HFFc6 (cell line): ENCODE data around the gene GDF7. TPM values are rescaled to one million over a fixed set of nuclear protein-coding genes. Genes with fewer than 3 reads are reported as not detected.

Experiments
- DNase-seq: peaks from one replicate; pipeline ENCODE4 v3.0.0-alpha.2; 2018
- H3K27ac Mint-ChIP-seq: 2 replicates; pipeline ENCODE4 v1.8.0; 2020; ENCODE audit warnings: mild to moderate bottlenecking, mixed read lengths
- H3K27me3 Mint-ChIP-seq: 2 replicates; pipeline ENCODE4 v1.8.0; 2021; ENCODE audit warnings: mild to moderate bottlenecking, moderate library complexity, mixed read lengths; ENCODE audit not compliant: insufficient read depth
- H3K36me3 Mint-ChIP-seq: 2 replicates; pipeline ENCODE4 v1.8.0; 2021; ENCODE audit warnings: low read depth, mixed read lengths
- H3K4me1 Mint-ChIP-seq: 2 replicates; pipeline ENCODE4 v1.8.0; 2020; ENCODE audit warnings: low read depth, mixed read lengths
- H3K4me3 Mint-ChIP-seq: 2 replicates; pipeline ENCODE4 v1.8.0; 2020; ENCODE audit warnings: mild to moderate bottlenecking, moderate library complexity, mixed read lengths
- H3K9me3 Mint-ChIP-seq: 2 replicates; pipeline ENCODE4 v1.8.0; 2020; ENCODE audit warnings: mild to moderate bottlenecking, mixed read lengths
- total RNA-seq, 6 experiments: library from RNA; stranded (reverse); fragmentation: NEBNext Ultra II Directional; extraction: Animal tissue kit (Norgen Biotek cat#: 25700); gene quantifications; 2 replicates in 1 of 6; 3 replicates in 5 of 6; pipeline ENCODE4 v1.2.3, GENCODE V29; 2021
- TF ChIP-seq, protein P1 (sequence below): fragments of 200-600 bp; sonication (generic); IDR thresholded peaks from 2 replicates; pipeline ENCODE4 v1.5.0; 2021; ENCODE audit warnings: antibody characterized with exemption, mild to moderate bottlenecking

The GDF7 gene
- total RNA-seq, 6 experiments from 2014 or later, result 0.05 TPM; not detected in 5

DNA sequence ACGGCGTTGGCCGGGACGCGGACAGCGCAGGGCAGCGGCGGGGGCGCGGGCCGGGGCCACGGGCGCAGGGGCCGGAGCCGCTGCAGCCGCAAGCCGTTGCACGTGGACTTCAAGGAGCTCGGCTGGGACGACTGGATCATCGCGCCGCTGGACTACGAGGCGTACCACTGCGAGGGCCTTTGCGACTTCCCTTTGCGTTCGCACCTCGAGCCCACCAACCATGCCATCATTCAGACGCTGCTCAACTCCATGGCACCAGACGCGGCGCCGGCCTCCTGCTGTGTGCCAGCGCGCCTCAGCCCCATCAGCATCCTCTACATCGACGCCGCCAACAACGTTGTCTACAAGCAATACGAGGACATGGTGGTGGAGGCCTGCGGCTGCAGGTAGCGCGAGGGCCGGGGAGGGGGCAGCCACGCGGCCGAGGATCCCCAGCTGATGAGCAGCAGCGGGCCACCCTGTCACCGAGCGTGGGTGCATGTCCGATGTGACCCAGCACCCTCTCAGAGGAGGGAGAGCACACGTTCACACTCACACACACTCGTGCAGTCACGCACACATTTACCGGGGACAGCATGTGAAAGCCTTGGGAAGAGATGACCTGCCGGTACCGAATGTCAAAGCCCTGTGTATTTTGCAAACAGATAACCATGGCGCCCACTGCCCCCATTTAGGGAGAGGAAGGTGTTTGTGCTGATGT is 4.2 kb downstream of the GDF7 start:
- Mint-ChIP-seq H3K27me3 (peaks cover 16% of the 10 kb centered on the region), H3K9me3 (no peaks in the 10 kb centered on the region), H3K4me1 (peaks cover 17% of the 10 kb centered on the region), H3K27ac (no peak overlapping the region), H3K4me3 (no peak overlapping the region), H3K36me3 (no peaks in the 10 kb centered on the region)
- DNase-seq, result no peak
- TF ChIP-seq, protein P1, sequence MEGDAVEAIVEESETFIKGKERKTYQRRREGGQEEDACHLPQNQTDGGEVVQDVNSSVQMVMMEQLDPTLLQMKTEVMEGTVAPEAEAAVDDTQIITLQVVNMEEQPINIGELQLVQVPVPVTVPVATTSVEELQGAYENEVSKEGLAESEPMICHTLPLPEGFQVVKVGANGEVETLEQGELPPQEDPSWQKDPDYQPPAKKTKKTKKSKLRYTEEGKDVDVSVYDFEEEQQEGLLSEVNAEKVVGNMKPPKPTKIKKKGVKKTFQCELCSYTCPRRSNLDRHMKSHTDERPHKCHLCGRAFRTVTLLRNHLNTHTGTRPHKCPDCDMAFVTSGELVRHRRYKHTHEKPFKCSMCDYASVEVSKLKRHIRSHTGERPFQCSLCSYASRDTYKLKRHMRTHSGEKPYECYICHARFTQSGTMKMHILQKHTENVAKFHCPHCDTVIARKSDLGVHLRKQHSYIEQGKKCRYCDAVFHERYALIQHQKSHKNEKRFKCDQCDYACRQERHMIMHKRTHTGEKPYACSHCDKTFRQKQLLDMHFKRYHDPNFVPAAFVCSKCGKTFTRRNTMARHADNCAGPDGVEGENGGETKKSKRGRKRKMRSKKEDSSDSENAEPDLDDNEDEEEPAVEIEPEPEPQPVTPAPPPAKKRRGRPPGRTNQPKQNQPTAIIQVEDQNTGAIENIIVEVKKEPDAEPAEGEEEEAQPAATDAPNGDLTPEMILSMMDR, result no peak

GRCh38 chr2:20671736-20672080 is 4.8 kb downstream of the GDF7 start:
- Mint-ChIP-seq H3K4me3 (no peak overlapping the region), H3K27me3 (peaks cover 12% of the 10 kb centered on the region), H3K9me3 (no peaks in the 10 kb centered on the region), H3K36me3 (no peaks in the 10 kb centered on the region), H3K4me1 (peaks cover 17% of the 10 kb centered on the region), H3K27ac (no peak overlapping the region)
- DNase-seq, result no peak
- TF ChIP-seq, protein P1, result no peak

DNA sequence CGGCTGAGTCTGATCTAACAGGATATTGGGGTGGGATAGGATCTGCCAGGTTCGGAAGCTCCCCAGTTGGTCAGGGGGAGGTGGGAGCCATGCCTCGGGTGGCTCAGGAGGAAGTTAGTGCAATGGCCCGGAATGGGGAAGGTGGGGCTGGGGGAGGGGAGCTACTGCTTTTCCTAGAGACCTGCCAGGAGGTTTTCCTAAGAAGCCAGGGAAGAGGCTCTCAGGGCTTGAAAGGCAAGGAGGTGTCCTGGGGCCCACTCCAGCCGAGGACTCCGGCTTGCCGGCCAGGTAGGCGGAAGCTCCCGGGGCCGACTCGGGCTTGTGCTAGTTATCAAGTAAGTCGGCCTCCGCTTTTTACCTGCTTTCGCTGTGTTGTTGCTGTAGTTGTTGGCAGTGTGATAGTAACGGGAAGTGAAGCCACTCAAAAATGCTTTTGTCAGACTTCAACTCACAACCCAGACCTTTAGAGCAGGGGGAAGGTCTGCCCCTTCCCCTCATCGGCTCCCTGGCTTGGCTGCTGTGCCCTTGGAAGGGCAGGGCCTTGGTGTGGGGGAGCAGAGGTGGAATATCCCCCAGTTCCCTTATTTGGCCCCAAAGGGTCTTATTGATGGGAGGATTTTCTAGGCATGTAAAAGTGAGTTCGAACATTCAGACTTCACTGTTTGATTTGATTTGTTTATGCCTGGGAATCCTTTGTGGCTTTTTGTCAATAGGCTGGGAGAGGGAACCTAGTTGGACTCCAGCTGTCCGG is 5.4 kb downstream of the GDF7 start:
- TF ChIP-seq, protein P1, result no peak
- peaks cover 17% of the 10 kb centered on the region for H3K4me1 Mint-ChIP-seq
- no peaks in the 10 kb centered on the region for H3K9me3 Mint-ChIP-seq
- peaks cover 12% of the 10 kb centered on the region for H3K27me3 Mint-ChIP-seq
- H3K4me3 Mint-ChIP-seq, result no peak overlapping the region
- H3K36me3 Mint-ChIP-seq, result no peaks in the 10 kb centered on the region
- DNase-seq, result no peak
- H3K27ac Mint-ChIP-seq, result no peak overlapping the region

DNA sequence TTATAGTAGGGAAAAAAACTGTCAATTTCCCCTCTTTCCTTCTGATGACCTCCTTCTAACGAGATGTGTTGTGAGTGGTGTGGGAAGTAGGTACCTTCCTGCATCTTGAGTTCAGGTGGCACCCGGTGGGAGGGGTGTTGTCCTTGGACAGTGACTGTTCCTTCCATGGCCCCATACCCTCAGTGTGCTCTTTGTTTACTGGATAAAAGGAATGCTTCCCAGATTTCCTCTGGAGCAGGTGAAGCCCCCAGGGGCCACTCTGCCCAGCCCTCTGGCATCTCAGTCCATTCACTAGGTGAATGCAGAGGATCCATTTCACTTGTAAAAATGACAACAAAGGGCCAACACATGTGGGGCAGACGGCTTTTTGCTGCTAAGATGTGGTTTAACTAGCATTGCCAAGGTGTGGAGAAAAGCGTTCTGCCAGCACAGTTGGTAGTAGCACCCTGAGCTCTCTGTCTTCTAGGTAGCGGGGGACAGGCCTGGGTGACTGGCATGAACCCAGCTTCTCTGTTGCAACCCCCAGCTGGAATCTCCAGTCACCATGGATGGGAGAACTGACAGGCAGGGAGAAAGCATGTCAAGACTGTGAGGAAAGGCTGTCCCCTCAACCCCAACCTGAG is 6.9 kb downstream of the GDF7 start:
- TF ChIP-seq, protein P1, result no peak
- H3K27ac Mint-ChIP-seq, result no peak overlapping the region
- H3K4me3 Mint-ChIP-seq, result no peak overlapping the region
- H3K4me1 Mint-ChIP-seq, result peaks cover 17% of the 10 kb centered on the region
- DNase-seq, result no peak
- no peaks in the 10 kb centered on the region for H3K36me3 Mint-ChIP-seq
- no peaks in the 10 kb centered on the region for H3K9me3 Mint-ChIP-seq
- peaks cover 12% of the 10 kb centered on the region for H3K27me3 Mint-ChIP-seq

DNA sequence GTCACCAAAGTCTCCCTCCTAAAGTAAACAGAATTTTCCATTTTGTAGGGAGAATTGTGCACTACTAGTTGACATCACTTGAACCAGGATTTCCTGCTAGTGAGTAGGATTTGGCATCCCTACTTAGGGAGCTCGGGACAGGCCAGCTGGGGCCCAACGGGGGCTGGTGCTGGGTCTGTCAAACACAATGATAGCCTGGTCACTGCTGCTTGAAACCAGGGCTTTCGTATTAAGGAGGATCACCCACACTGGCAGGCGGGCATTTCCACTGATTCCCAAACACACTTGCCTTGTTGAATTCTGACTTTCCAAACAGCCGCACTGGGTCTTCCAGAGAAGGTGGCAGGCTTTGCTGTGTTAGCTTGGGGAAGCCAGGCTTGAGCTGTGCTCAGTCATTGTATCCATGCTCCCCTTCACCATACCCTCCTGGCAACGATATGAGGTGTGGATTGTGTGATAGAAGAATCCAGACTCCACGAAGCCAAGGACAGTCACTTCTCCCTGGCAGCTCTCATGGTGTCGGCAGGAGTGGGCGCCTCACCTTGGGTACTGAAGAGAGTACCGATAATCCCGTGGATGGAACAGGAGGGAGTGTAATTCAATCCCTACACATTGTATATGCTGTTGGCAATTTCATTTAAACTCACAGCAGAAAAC is 7.5 kb downstream of the GDF7 start:
- Mint-ChIP-seq H3K27me3 (peaks cover 12% of the 10 kb centered on the region), H3K9me3 (no peaks in the 10 kb centered on the region), H3K4me1 (peaks cover 17% of the 10 kb centered on the region), H3K4me3 (no peak overlapping the region), H3K27ac (peak overlapping the region; percentile 60; the same call in 1 of the 2 replicates), H3K36me3 (no peaks in the 10 kb centered on the region)
- DNase-seq, result no peak
- TF ChIP-seq, protein P1, result no peak
